ENCODE results near the gene SKIC8.

GRCh38 chr15:78324144-78324543 is 24.7 kb upstream of the SKIC8 start:
- TF ChIP-seq POLR2A (IDR thresholded peaks at IDR 0.05) (no peak), CTCF (IDR thresholded peaks at IDR 0.05) (no peak), POLR2AphosphoS5 (IDR thresholded peaks at IDR 0.05; ENCODE audit: insufficient read depth in 1 of 2, low read depth in 1 of 2) (no peak)
